IMR-90 (cell line): ENCODE data around the gene ALCAM.

Experiments used
- CTCF ChIP-seq: conservative IDR thresholded peaks from 2 replicates; pipeline ENCODE4 v1.5.1; 2012; ENCODE audit warnings: mild to moderate bottlenecking, low read depth, low read length, improper control_type of control experiment
- MAZ ChIP-seq: IDR thresholded peaks from 2 replicates; pipeline ENCODE4 v1.6.1; 2012; ENCODE audit warnings: low read depth, mild to moderate bottlenecking, low read length, improper control_type of control experiment, moderate library complexity, borderline replicate concordance
- MXI1 ChIP-seq: IDR thresholded peaks from 2 replicates; pipeline ENCODE4 v1.6.1; 2012; ENCODE audit warnings: low read depth, mild to moderate bottlenecking, low read length, moderate library complexity, borderline replicate concordance
- NFE2L2 ChIP-seq: fragments of 150-350 bp; IDR thresholded peaks from 2 replicates; pipeline ENCODE4 v1.6.1; 2016; ENCODE audit warnings: low read depth, mild to moderate bottlenecking, low read length
- POLR2A ChIP-seq: IDR thresholded peaks from 2 replicates; pipeline ENCODE4 v1.6.1; 2012; ENCODE audit warnings: mild to moderate bottlenecking, low read depth, low read length
- RCOR1 ChIP-seq: IDR thresholded peaks from 2 replicates; pipeline ENCODE4 v1.6.1; 2012; ENCODE audit warnings: mild to moderate bottlenecking, low read length, improper control_type of control experiment; ENCODE audit not compliant: insufficient replicate concordance
- SMC3 ChIP-seq: fragments of 150-350 bp; IDR thresholded peaks from 2 replicates; pipeline ENCODE4 v1.6.1; 2016; ENCODE audit warnings: low read depth, mild to moderate bottlenecking, antibody characterized with exemption, low read length, moderate library complexity

- no peak for TF ChIP-seq POLR2A
- TF ChIP-seq CTCF: no peak
- TF ChIP-seq NFE2L2: no peak
- no peak for TF ChIP-seq SMC3
- no peak for TF ChIP-seq MAZ
- TF ChIP-seq MXI1: no peak
- TF ChIP-seq RCOR1: no peak
These were observed 33.7 kb upstream of the ALCAM start for GRCh38 chr3:105332961-105333360.
